ENCODE measurements around the gene IWS1. TPM values are rescaled to one million over a fixed set of nuclear protein-coding genes. Genes with fewer than 3 reads are reported as not detected.

IWS1 gene
- polyA plus RNA-seq, 1 experiment: 55.0 TPM

DNA sequence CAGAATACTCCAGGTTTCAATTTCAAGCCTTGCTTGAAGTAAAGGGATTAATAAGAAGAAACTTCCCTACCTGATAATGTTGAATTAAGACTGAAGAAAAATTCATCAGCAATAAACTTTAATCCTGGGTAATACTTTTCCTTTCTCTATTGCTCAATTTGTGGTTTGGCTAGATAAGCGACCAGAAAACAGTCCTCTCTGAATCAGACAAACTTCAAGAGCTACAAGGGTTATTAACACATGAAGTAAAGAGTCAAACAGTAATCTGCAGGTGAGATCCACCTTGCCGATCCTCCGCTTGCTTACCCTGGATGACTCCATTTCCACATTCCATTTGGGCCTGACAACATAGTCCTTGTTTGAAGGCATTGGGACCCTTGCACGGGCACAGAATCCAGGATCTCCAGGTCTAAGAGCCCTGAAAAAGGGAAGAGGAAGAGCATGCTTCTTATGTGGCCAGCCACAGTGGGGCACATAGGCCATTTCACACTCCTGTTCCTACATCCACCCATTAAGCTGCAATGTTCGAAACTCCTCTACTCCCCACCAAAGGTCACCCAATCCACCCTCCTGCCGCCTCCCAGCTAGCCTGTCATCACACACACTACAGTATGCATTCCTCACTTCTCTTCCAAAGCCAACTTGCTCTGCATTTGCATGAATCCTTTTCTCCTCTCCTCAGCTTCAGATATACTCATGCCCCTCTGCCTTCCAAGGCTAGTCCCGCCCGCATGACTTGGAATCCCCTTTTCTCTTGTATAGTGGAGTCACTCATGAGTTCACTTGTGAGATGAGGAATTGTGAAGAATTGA is 39.8 kb downstream of the IWS1 start:
- Histone ChIP-seq H3K27me3 (ENCODE audit: control insufficient read depth, insufficient read depth, low read length) (no peaks in the 10 kb centered on the region), H3K27ac (ENCODE audit: low read depth, low read length) (no peak overlapping the region), H3K4me3 (ENCODE audit: low read depth, low read length) (no peak overlapping the region), H3K9me3 (ENCODE audit: control insufficient read depth, insufficient read depth, low read length) (no peaks in the 10 kb centered on the region)
- DNase-seq (ENCODE audit: low read depth, low spot score): no peak
- ChIA-PET POLR2A (no interaction called here), CTCF (interaction anchor here (2.0 kb wide), 1 partner anchor 162 kb away, joined by 10 read pairs; no protein-coding TSS in a partner anchor)
- TF ChIP-seq, protein P1, sequence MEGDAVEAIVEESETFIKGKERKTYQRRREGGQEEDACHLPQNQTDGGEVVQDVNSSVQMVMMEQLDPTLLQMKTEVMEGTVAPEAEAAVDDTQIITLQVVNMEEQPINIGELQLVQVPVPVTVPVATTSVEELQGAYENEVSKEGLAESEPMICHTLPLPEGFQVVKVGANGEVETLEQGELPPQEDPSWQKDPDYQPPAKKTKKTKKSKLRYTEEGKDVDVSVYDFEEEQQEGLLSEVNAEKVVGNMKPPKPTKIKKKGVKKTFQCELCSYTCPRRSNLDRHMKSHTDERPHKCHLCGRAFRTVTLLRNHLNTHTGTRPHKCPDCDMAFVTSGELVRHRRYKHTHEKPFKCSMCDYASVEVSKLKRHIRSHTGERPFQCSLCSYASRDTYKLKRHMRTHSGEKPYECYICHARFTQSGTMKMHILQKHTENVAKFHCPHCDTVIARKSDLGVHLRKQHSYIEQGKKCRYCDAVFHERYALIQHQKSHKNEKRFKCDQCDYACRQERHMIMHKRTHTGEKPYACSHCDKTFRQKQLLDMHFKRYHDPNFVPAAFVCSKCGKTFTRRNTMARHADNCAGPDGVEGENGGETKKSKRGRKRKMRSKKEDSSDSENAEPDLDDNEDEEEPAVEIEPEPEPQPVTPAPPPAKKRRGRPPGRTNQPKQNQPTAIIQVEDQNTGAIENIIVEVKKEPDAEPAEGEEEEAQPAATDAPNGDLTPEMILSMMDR (IDR thresholded peaks at IDR 0.05; ENCODE audit: low read depth, low read length): no peak

DNA sequence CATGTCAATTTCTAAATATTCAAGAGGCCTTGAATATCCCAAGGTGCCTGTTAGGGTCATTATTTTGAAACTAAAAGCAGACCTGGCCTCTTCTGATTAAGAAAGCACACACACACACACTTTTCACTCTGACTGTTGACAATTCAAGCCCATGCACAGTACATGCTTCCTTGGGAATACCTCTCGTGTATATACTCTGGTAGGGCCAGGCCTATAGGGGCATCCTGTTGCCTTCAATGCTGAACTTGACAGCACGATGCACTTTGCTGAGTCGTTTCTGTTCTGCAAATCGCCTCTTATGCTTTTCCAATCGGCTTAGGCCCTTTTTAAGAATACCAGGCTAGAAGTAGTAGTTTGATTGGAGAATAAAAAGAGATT is 40.6 kb downstream of the IWS1 start:
- Histone ChIP-seq H3K27me3 (ENCODE audit: control insufficient read depth, insufficient read depth, low read length) (no peaks in the 10 kb centered on the region), H3K27ac (ENCODE audit: low read depth, low read length) (no peak overlapping the region), H3K4me3 (ENCODE audit: low read depth, low read length) (no peak overlapping the region), H3K9me3 (ENCODE audit: control insufficient read depth, insufficient read depth, low read length) (no peaks in the 10 kb centered on the region)
- ChIA-PET POLR2A (no interaction called here), CTCF (no interaction called here)
- TF ChIP-seq, protein P1 (IDR thresholded peaks at IDR 0.05; ENCODE audit: low read depth, low read length): no peak
- DNase-seq (ENCODE audit: low read depth, low spot score): no peak

GRCh38 chr2:127485051-127485693 is 41.1 kb downstream of the IWS1 start:
- DNase-seq (ENCODE audit: low read depth, low spot score): no peak
- ChIA-PET POLR2A (no interaction called here), CTCF (no interaction called here)
- Histone ChIP-seq H3K9me3 (ENCODE audit: control insufficient read depth, insufficient read depth, low read length) (no peaks in the 10 kb centered on the region), H3K4me3 (ENCODE audit: low read depth, low read length) (no peak overlapping the region), H3K27me3 (ENCODE audit: control insufficient read depth, insufficient read depth, low read length) (no peaks in the 10 kb centered on the region), H3K27ac (ENCODE audit: low read depth, low read length) (no peak overlapping the region)
- TF ChIP-seq, protein P1 (IDR thresholded peaks at IDR 0.05; ENCODE audit: low read depth, low read length): no peak

DNA sequence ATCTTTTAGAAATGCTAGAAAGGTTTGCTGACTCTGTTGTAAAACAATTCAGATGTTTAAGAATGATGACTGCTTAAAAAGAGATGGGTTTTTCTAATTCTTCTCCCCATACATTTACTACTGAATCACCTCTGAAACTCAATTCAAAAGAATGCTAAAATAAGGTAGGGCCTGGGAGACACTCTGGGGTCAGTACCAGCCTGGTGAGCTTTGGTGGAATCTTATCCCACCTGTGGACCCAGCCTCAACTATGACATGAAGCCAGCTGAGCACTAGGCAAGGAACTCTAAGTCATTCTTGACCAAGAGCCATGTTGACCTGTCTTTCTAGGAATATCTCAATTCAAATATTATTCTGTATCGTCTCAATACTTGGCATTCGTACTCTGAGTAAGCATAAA is 44.3 kb downstream of the IWS1 start:
- CTCF ChIA-PET: interaction anchor here (1.0 to 5.4 kb wide), 4 partner anchors 58 to 194 kb away, joined by 3 to 231 read pairs (median 4); partner anchors contain the start of gene LIMS2
- no peaks in the 10 kb centered on the region for H3K9me3 ChIP-seq (ENCODE audit: control insufficient read depth, insufficient read depth, low read length)
- DNase-seq (ENCODE audit: low read depth, low spot score): no peak
- TF ChIP-seq, protein P1 (IDR thresholded peaks at IDR 0.05; ENCODE audit: low read depth, low read length): no peak
- H3K4me3 ChIP-seq (ENCODE audit: low read depth, low read length): no peak overlapping the region
- POLR2A ChIA-PET: no interaction called here
- no peaks in the 10 kb centered on the region for H3K27me3 ChIP-seq (ENCODE audit: control insufficient read depth, insufficient read depth, low read length)
- H3K27ac ChIP-seq (ENCODE audit: low read depth, low read length): no peak overlapping the region
